Measurements from ENCODE around the gene GALNT16.

DNA sequence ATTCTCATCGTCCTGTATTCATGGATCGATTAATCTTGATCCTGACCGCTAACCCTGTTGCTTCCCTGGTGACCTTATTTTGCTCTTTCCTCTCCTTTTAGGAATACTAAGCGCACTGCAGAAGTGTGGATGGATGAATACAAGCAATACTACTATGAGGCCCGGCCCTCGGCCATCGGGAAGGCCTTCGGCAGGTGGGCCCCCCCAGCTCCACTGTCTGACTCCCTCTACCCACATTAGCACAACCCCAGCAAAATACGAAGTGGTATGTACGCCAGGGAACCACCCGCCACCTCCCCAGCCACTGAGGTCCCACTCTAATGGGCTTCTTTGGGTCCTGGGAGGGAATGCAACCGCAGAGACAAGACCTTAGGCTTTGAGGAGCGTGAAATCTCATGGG lies 79.5 kb downstream of the GALNT16 start:
- TF ChIP-seq, protein P1, sequence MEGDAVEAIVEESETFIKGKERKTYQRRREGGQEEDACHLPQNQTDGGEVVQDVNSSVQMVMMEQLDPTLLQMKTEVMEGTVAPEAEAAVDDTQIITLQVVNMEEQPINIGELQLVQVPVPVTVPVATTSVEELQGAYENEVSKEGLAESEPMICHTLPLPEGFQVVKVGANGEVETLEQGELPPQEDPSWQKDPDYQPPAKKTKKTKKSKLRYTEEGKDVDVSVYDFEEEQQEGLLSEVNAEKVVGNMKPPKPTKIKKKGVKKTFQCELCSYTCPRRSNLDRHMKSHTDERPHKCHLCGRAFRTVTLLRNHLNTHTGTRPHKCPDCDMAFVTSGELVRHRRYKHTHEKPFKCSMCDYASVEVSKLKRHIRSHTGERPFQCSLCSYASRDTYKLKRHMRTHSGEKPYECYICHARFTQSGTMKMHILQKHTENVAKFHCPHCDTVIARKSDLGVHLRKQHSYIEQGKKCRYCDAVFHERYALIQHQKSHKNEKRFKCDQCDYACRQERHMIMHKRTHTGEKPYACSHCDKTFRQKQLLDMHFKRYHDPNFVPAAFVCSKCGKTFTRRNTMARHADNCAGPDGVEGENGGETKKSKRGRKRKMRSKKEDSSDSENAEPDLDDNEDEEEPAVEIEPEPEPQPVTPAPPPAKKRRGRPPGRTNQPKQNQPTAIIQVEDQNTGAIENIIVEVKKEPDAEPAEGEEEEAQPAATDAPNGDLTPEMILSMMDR (IDR thresholded peaks at IDR 0.05) = no peak
- TF ChIP-seq EZH2 (IDR thresholded peaks at IDR 0.05) (no peak), EZH2phosphoT487 (IDR thresholded peaks at IDR 0.05) (no peak)
